ENCODE data around the gene CUL1. TPM values are rescaled to one million over a fixed set of nuclear protein-coding genes. Genes with fewer than 3 reads are reported as not detected.

The CUL1 gene
- total and polyA plus RNA-seq, 7 donors: 24.0 to 72.8 (median 53.9) TPM

- TF ChIP-seq POLR2A (IDR thresholded peaks at IDR 0.05) (no peak), EP300 (IDR thresholded peaks at IDR 0.05) (no peak), POLR2AphosphoS5 (IDR thresholded peaks at IDR 0.05) (no peak)
- TF ChIP-seq, protein P1, sequence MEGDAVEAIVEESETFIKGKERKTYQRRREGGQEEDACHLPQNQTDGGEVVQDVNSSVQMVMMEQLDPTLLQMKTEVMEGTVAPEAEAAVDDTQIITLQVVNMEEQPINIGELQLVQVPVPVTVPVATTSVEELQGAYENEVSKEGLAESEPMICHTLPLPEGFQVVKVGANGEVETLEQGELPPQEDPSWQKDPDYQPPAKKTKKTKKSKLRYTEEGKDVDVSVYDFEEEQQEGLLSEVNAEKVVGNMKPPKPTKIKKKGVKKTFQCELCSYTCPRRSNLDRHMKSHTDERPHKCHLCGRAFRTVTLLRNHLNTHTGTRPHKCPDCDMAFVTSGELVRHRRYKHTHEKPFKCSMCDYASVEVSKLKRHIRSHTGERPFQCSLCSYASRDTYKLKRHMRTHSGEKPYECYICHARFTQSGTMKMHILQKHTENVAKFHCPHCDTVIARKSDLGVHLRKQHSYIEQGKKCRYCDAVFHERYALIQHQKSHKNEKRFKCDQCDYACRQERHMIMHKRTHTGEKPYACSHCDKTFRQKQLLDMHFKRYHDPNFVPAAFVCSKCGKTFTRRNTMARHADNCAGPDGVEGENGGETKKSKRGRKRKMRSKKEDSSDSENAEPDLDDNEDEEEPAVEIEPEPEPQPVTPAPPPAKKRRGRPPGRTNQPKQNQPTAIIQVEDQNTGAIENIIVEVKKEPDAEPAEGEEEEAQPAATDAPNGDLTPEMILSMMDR (IDR thresholded peaks at IDR 0.05): no peak
- peaks cover 0 to 65% (median 8%) of the 10 kb centered on the region in 4 donors for H3K36me3 ChIP-seq
- H3K27me3 ChIP-seq: no peaks in the 10 kb centered on the region
- no peak overlapping the region for H3K4me3 ChIP-seq
- intact Hi-C loops (cut with DNase I): no loop called here
- 99 to 100% methylated on average over 3 of the region's 3 CpGs for WGBS, 2 donors
- H3K4me1 ChIP-seq: peaks cover 0 to 23% (median 18%) of the 10 kb centered on the region in 4 donors
- no peaks in the 10 kb centered on the region for H3K9me3 ChIP-seq
- DNase-seq: no peak
- H3K27ac ChIP-seq: no peak overlapping the region
Observed at GRCh38 chr7:148735967-148736366, 37.3 kb downstream of the CUL1 start.

DNA sequence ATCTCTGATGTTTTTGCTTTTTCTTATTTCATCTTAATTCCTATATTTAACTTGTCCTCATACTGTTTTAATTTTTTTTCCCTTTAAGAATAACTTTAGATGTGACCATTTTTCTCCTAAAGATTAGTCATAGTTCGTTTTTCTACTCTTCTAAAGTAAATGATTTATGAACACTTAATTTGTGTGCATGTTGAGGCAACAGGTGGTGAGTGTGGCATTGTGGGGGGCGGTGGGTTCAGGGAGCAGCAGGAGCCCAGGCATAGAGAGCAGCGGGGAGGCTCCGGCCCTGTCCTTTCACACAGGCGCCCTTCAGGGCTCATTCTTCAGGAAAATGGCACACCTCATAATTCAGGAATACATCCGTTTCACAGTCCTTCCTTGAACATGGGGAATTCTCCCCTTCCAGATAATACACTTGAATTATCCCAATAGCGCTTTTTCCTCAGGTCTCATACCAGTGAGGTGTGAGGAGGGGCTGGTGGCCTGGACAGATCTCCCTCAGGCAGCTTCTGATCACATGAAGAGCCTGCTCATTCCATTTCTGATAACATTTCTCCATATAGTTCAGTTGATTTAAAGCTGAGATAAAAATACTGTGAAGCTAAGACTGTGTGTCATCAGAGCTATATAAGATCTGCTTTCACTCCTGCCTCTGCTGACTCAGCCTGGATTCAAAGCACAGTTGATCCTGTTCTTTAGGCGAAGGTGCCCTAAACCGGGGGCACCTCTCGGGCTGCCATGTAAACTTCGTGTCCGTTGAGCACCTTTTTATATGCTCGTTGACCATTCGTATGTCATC, 40.2 kb downstream of the CUL1 start:
- 91 to 92% methylated on average over 14 of the region's 14 CpGs for WGBS, 2 donors
- TF ChIP-seq POLR2A (IDR thresholded peaks at IDR 0.05) (no peak), EP300 (IDR thresholded peaks at IDR 0.05) (no peak), POLR2AphosphoS5 (IDR thresholded peaks at IDR 0.05) (no peak)
- TF ChIP-seq, protein P1 (IDR thresholded peaks at IDR 0.05): no peak
- no peaks in the 10 kb centered on the region for H3K9me3 ChIP-seq
- H3K27ac ChIP-seq: no peak overlapping the region
- peaks cover 0 to 13% (median 10%) of the 10 kb centered on the region in 4 donors for H3K4me1 ChIP-seq
- H3K4me3 ChIP-seq: no peak overlapping the region
- H3K36me3 ChIP-seq: peaks cover 0 to 57% (median 10%) of the 10 kb centered on the region in 4 donors
- no peaks in the 10 kb centered on the region for H3K27me3 ChIP-seq
- DNase-seq: no peak
- intact Hi-C loops (cut with DNase I): no loop called here

GRCh38 chr7:148746135-148746534, 47.4 kb downstream of the CUL1 start:
- 96% methylated on average over 3 of the region's 3 CpGs for WGBS, 2 donors
- H3K27ac ChIP-seq: no peak overlapping the region

DNA sequence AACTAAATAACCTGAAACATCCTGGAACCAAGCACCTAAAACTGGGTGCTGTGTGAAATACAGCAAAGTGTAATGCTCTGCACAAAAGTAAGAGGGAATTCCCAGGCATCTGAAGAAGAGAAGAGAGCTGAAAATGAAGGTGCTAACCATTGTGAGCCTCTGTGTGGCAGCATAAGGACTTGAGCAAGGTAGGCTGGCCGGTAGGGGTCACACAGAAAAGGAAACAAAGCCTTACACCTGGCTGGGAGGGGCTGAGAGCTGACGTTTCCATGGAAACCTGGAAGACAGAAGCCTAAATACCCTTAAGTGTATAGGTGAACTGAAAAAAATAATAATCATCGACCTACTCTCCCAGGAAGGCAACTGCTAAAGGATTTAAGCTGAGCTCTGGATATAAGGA, 48.6 kb downstream of the CUL1 start:
- Histone ChIP-seq H3K27me3 (no peaks in the 10 kb centered on the region), H3K36me3 (peaks cover 0 to under 1% (median 0%) of the 10 kb centered on the region in 4 donors), H3K4me3 (no peak overlapping the region), H3K27ac (no peak overlapping the region), H3K4me1 (no peaks in the 10 kb centered on the region), H3K9me3 (no peaks in the 10 kb centered on the region)
- no peak for TF ChIP-seq POLR2A (IDR thresholded peaks at IDR 0.05)
- no peak for TF ChIP-seq POLR2AphosphoS5 (IDR thresholded peaks at IDR 0.05)
- TF ChIP-seq, protein P1 (IDR thresholded peaks at IDR 0.05): no peak
- TF ChIP-seq EP300 (IDR thresholded peaks at IDR 0.05): no peak
- intact Hi-C loops (cut with DNase I): no loop called here
- WGBS, 2 donors: 42 to 57% methylated on average over 3 of the region's 3 CpGs
- DNase-seq: no peak

More at GRCh38 chr7:148746135-148746534, 47.4 kb downstream of the CUL1 start:
- Histone ChIP-seq H3K36me3 (peaks cover 0 to 12% (median 2%) of the 10 kb centered on the region in 4 donors), H3K9me3 (no peaks in the 10 kb centered on the region), H3K27me3 (no peaks in the 10 kb centered on the region), H3K4me1 (no peaks in the 10 kb centered on the region), H3K4me3 (no peak overlapping the region)
- DNase-seq: no peak
- intact Hi-C loops (cut with DNase I): no loop called here
- TF ChIP-seq, protein P1 (IDR thresholded peaks at IDR 0.05): no peak
- TF ChIP-seq POLR2A (IDR thresholded peaks at IDR 0.05) (no peak), POLR2AphosphoS5 (IDR thresholded peaks at IDR 0.05) (no peak), EP300 (IDR thresholded peaks at IDR 0.05) (no peak)

Data from sigmoid colon (tissue), 7 donors.